ENCODE results near the gene SLC22A23. TPM values are rescaled to one million over a fixed set of nuclear protein-coding genes. Genes with fewer than 3 reads are reported as not detected.

The SLC22A23 gene
- total RNA-seq, 6 donors from 2014 or later: 18.2 to 73.1 (median 28.3) TPM

DNA sequence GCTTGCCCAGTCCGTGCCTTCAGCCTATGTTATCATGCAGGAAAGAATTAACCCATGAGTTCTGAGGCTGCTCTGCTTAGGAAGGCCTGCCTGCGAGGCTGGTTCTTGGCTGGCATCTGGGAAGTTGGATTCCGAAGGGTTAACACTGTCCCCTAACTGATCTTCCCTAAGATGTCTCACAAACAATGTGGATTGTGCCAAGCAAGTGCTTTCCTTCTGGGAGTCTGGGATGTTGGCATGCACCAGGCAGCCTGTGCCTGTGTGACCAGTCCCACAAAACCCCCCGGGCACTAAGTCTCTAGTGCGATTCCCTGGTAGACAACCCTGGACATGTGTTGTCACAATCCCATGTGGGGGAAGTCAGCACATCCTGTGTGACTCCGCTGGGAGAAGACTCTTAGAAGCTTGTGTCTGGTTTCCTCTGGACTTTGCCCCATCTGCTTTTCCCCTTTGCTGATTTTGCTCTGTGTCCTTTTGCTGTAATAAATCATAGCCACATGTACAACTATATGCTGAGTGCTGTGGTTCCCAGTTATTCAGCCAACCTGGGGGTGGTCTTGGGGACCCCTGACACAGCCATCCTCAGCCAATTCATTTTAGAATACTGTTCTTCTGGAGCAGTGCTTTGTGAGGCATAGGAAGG lies 83.8 kb downstream of the SLC22A23 start:
- TF ChIP-seq, protein P1, sequence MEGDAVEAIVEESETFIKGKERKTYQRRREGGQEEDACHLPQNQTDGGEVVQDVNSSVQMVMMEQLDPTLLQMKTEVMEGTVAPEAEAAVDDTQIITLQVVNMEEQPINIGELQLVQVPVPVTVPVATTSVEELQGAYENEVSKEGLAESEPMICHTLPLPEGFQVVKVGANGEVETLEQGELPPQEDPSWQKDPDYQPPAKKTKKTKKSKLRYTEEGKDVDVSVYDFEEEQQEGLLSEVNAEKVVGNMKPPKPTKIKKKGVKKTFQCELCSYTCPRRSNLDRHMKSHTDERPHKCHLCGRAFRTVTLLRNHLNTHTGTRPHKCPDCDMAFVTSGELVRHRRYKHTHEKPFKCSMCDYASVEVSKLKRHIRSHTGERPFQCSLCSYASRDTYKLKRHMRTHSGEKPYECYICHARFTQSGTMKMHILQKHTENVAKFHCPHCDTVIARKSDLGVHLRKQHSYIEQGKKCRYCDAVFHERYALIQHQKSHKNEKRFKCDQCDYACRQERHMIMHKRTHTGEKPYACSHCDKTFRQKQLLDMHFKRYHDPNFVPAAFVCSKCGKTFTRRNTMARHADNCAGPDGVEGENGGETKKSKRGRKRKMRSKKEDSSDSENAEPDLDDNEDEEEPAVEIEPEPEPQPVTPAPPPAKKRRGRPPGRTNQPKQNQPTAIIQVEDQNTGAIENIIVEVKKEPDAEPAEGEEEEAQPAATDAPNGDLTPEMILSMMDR (IDR thresholded peaks at IDR 0.05): no peak
- TF ChIP-seq POLR2A (IDR thresholded peaks at IDR 0.05) (no peak), POLR2AphosphoS5 (IDR thresholded peaks at IDR 0.05) (no peak), EP300 (IDR thresholded peaks at IDR 0.05) (no peak)
- Histone ChIP-seq H3K4me1 (peaks cover 0 to 13% (median 3%) of the 10 kb centered on the region in 4 donors), H3K27me3 (no peaks in the 10 kb centered on the region), H3K9me3 (no peaks in the 10 kb centered on the region), H3K4me3 (no peak overlapping the region), H3K36me3 (no peaks in the 10 kb centered on the region), H3K27ac (no peak overlapping the region)
- ATAC-seq (ENCODE audit: low FRiP score in 2 of 2) (peak in 1 of 2 donors; percentile 28), DNase-seq (no peak)
- WGBS, 2 donors: 74 to 76% methylated on average over 5 to 6 of the region's 6 CpGs

DNA sequence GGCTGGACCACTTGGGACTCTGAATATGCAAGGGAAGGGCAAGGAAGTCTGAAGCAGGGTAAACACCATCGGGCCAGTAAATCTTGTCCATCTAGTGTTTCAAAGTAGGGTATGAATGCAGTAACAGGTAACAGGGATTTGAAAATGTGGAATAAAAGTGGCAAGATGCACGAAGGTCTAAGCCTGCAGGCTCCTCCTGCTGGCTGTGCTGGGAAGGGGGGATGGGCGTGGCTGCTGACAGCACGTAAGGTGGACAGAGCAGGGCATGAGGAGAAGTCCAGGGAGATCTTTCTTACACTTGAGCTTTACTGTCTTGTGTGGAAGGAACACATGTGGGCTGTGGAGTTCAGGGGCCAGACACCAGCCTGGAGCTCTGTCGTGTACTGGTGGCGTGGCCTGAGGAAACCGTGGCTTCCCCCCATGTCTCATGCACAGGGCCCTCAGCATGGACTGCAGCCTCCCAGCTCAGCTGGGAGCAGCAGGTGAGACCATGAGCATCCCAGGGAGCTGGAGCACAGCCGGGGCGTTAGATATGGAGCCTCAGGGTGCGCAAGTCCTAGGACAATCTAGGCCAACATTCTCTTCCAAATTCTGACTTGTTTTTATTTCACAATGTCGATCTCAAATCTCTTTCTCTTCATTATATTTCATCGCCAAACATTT lies 84.5 kb downstream of the SLC22A23 start:
- peak in 1 of 2 donors; percentile 20 for ATAC-seq (ENCODE audit: low FRiP score in 2 of 2)
- peak in 1 of 2 donors; percentile 26 for DNase-seq
- no peaks in the 10 kb centered on the region for H3K27me3 ChIP-seq
- TF ChIP-seq EP300 (IDR thresholded peaks at IDR 0.05) (no peak), POLR2A (IDR thresholded peaks at IDR 0.05) (no peak)
- TF ChIP-seq, protein P1 (IDR thresholded peaks at IDR 0.05): peak in 1 of 6 experiments; percentile 11
- 82 to 87% methylated on average over 11 to 12 of the region's 12 CpGs for WGBS, 2 donors
- H3K36me3 ChIP-seq: no peaks in the 10 kb centered on the region
- H3K4me1 ChIP-seq: peaks cover 0 to 13% (median 3%) of the 10 kb centered on the region in 4 donors
- no peaks in the 10 kb centered on the region for H3K9me3 ChIP-seq
- no peak overlapping the region for H3K27ac ChIP-seq
- no peak overlapping the region for H3K4me3 ChIP-seq

DNA sequence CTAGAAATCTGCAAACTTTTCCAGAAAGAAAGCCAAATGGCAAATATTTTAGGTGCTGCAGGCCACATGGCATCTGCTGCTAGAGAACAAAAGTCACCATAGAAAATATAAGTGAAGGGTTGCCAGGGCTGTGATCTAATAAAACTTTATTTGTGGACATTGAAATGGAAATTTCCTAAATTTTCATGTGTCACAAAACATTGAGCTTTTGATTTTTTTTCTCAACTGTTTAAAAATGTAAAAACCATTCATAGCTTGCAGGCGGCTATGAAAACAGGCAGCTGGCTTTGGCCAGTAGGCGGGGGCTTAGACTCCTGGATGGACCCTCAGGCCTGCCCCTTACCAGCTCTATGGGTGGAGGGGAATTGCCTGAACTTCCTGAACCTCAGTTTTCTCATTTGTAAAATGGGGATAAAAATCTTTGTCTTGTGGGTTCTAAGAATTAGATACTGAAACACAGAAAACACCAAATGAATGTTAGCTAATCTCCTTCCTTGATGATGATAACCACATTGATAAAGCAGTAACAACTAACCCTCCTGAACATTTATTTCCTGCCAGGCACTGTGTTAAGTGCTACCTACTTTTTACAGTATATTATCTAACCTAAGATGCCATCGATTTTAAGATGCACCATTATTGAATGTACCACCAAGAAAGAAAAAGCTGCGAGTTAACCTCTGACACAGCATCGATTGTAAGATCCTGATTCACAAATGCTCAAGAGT lies 85.5 kb downstream of the SLC22A23 start:
- no peaks in the 10 kb centered on the region for H3K27me3 ChIP-seq
- no peak overlapping the region for H3K4me3 ChIP-seq
- no peaks in the 10 kb centered on the region for H3K9me3 ChIP-seq
- no peak for ATAC-seq (ENCODE audit: low FRiP score in 2 of 2)
- WGBS, 2 donors: 92 to 94% methylated on average over 5 of the region's 5 CpGs
- peak overlapping the region in 1 of 4 donors; percentile 5 for H3K27ac ChIP-seq
- TF ChIP-seq POLR2A (IDR thresholded peaks at IDR 0.05): no peak
- TF ChIP-seq POLR2AphosphoS5 (IDR thresholded peaks at IDR 0.05): no peak
- no peak for TF ChIP-seq EP300 (IDR thresholded peaks at IDR 0.05)
- TF ChIP-seq, protein P1 (IDR thresholded peaks at IDR 0.05): no peak
- no peaks in the 10 kb centered on the region for H3K36me3 ChIP-seq
- no peak for DNase-seq
- peaks cover 0 to 13% (median 3%) of the 10 kb centered on the region in 4 donors for H3K4me1 ChIP-seq

DNA sequence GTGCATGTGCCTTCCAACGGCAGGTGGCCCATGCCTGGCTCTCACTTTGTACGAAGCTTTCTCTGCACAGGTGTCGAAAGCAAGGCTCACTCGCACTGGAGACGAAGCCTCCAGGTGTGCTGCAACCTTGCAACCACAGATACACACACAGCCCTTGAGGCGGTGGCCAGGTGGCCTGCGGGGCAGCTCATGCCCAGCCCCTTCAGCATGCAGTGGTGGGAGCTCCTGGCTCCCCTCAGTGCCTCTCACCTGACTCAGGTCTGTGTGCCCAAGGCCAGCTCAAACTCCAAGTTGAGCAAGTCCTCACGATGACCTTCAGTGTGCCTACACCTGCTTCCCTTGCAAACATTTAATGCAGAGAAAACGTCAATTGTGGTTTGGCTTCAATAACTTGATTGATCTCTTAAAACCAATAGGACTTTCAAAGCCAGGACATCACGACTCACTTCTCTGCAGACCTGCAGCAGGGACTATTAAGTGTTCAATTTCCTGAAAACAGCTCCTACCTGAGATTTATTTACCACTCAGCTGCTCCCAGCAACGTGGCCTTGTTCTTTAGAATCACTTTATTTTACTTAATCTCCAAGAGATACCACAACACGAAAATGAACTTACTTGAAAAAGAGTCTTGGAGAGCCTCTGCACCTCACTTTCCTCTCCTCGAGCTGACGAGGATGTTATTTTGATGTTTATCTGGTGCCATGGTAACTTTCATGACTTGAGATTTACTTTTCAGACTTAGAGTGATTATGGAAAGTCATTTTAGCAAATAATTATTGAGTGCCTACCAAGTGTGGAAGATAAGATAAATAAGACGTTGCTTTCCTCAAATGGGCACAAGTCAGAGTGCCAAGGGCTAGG lies 86.3 kb downstream of the SLC22A23 start:
- Histone ChIP-seq H3K36me3 (no peaks in the 10 kb centered on the region), H3K27me3 (no peaks in the 10 kb centered on the region), H3K4me1 (peaks cover 0 to 13% (median 3%) of the 10 kb centered on the region in 4 donors), H3K27ac (peak overlapping the region in 3 of 4 donors; percentile 40 to 55 (median 48)), H3K4me3 (no peak overlapping the region), H3K9me3 (no peaks in the 10 kb centered on the region)
- ATAC-seq (ENCODE audit: low FRiP score in 2 of 2): no peak
- peak in 1 of 2 donors; percentile 48 for DNase-seq
- TF ChIP-seq, protein P1 (IDR thresholded peaks at IDR 0.05): no peak
- peak in 1 of 4 donors; percentile 59 for TF ChIP-seq EP300 (IDR thresholded peaks at IDR 0.05)
- WGBS, 2 donors: 55 to 73% methylated on average over 12 to 13 of the region's 15 CpGs
